NK-92 (cell line): Measurements from ENCODE around the gene GZF1.
"Not testable (repeated sequence)": the region's sequence is repeated elsewhere in the genome, so short reads cannot be mapped to it uniquely, and the experiment has no call there.

Experiments
- DNase-seq: peaks from one replicate; lab custom pipeline; 2025; ENCODE audit not compliant: unreplicated experiment; lab: John Stamatoyannopoulos, UW

Gene GZF1

DNA sequence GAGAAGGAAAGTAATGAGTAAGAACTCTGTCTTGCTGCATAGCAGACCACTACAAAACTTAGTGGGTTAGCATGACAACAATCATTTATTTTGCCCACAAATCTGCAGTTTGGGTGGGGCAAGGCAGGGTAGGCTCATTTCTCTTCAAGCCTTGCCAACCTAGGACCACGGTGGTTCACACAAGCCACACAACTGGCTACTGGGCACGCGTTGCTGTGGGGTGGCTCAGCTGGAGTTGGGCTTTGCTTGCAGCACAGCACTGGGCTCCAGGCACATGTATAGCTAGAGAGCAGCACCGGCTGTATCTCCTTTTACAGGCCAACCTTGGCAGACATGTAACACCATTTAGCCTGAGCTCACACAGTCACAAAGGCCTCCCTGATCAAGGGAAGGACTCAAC, 16.0 kb upstream of the GZF1 start:
- no peak for DNase-seq

- DNase-seq: no peak
These were observed 14.2 kb upstream of the GZF1 start for GRCh38 chr20:23347791-23348190.

DNA sequence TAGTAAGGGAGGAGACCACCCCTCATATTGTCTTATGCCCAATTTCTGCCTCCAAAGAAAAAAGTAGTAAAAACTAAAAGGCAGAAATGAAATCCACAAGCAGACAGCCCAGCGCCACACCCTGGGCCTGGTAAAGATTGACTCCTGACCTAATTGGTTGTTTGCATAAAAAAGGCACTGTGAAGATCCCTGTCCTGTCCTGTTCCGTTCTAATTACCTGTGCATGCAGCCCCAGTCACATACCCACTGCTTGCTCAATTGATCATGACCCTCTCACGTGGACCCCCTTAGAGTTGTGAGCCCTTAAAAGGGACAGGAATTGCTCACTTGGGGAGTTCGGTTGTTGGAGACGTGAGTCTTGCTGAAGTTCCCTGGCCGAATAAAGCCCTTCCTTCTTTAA, 13.5 kb upstream of the GZF1 start:
- DNase-seq: not testable (repeated sequence)

DNA sequence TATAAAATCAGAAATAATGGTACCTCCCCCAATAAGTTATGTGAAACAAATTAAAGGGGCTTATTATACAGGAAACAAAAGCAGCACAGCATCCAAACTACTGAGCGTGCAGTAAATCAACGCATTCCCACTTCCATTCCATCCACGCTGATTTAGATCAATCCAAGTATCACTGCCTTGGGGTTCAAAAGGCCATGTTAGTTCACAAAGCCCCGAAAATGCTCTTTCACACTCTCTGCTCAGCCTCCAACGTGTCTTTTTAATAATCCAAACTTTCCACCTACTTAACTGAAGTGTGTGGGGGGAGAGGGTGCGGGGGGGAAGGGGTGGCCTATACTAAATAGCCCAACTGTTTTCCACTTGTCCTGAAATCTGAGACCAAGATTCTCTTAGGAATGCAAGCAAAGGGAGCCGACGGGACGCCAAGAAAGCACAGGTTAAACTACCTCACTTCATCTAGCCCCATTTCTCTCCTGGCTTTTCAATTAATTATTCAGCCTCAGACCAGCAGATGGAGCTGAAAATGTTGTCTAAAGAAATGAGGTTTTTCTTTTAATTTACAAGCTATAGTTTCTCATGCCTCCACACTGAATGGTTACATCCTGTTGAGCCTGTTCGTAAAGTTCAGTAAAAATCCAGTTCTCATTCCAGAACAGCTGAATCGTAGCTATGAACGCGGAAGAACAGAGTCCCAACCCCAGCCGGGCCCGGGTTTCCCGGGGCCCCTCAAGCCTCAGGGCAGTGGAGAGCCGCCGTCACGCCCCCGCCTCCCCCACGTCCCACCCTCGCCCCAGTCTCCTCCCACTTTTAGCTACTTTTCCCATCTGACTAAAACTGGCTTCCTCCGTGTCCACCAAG, 12.4 kb upstream of the GZF1 start:
- no peak for DNase-seq

- peak; percentile 61 for DNase-seq
These were observed 11.6 kb upstream of the GZF1 start, which contains the start of gene NXT1 for GRCh38 chr20:23350196-23350903. NXT1 (plus strand) TSS chr20:23350791; CDS start chr20:23354042, 3,251 bp downstream.

- no peak for DNase-seq
These were observed 10.8 kb upstream of the GZF1 start for GRCh38 chr20:23350904-23351838.

GRCh38 chr20:23356203-23356602, 5.8 kb upstream of the GZF1 start:
- DNase-seq: no peak

- DNase-seq: peak; percentile 97
These were observed 4.0 kb upstream of the GZF1 start for GRCh38 chr20:23357767-23358562.

DNA sequence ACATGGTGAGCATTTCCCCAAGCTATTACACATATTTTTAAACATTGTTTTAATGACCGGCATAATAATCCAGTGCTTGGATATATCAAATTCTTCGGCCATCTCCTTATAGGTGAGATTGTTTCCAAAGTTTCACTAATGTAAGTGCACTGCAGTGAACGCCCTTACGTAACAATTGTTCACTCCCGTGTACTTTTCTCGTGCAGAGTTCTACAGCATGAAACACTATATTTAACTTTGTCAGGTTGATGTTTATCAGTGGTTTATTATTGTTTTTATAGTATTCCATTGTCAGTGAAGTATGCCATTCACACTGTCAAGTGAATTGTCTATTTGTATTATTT, 3.4 kb upstream of the GZF1 start:
- no peak for DNase-seq

- DNase-seq: no peak
These were observed 2.9 kb upstream of the GZF1 start for GRCh38 chr20:23358923-23359593.

DNA sequence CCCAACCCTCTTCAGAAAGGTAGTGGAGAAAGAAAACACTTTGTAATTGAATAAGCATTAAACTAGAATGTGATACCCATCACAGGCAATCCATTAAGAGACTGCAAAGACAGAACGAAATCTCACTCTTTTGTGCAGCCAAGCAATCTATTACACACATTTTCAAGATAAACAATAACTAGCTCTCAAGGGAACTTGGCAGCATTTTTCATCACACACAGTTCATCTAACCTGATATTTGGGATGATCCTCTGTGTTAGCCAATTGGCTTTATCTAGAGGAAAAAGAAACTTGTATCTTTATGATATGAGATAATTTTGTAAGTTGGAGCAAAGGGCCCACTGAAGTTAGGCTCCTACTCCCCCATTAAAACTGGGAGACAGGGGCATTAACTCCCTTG, 1.5 kb upstream of the GZF1 start:
- DNase-seq: no peak

DNA sequence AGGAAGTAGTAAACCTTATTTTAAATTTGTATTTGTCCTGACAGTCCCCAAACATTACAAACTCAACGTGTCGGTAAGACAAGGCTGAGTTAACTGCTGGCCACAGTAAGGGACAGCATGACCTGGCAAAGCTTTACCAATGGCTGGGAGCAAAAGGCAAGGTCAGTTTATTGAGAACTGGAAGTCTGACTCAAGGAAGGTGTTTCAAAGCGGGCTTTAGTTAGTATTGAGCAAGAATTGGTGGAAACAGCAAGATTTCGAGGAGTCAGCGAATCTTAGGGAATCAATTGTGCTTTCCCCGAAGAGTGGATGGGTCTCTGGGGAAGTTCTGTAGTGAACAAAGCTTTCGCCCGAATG, 885 bp upstream of the GZF1 start:
- DNase-seq: no peak

GRCh38 chr20:23362392-23363256, 642 bp downstream of the GZF1 start:
- no peak for DNase-seq

DNA sequence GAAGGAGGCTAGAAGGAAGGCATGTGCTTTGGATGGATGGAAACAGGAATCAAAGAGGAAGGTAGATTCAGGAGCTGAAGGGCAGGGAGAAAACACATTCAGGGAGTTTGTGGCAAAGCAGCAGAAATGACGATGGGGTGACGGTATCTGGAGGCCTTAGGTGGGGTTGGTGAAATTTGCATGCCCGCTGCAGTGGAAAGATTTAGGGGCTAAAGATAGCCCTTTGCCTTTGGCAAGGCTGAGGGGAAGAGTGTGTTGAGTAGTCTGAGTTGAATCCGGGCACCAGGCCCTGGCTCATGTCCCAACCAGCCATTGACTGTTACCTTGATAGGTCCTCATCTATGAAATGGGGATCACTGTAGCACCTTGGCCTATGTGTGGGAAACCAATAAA, 1.3 kb downstream of the GZF1 start:
- no peak for DNase-seq

GRCh38 chr20:23365390-23366165, 3.6 kb downstream of the GZF1 start:
- no peak for DNase-seq

DNA sequence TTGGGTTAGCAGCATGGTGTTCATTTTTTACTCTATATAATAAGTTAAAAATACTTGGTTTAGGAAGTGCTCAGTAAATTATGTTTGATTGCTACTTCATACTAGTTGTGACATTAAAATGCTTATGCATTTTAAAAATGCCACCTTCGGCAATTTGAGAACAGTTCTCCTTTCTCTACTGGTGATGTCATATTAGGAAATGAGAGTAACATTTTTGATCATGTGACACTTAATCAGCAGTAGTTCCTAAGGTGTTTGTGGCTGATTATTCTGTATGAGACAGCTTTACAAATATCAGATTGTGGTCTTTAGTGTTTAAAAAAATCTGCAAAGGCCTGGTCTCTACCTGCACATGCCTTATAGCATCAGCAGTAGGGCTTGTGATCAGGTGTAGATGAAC, 4.4 kb downstream of the GZF1 start:
- no peak for DNase-seq

GRCh38 chr20:23367770-23368169, 5.8 kb downstream of the GZF1 start:
- no peak for DNase-seq

DNA sequence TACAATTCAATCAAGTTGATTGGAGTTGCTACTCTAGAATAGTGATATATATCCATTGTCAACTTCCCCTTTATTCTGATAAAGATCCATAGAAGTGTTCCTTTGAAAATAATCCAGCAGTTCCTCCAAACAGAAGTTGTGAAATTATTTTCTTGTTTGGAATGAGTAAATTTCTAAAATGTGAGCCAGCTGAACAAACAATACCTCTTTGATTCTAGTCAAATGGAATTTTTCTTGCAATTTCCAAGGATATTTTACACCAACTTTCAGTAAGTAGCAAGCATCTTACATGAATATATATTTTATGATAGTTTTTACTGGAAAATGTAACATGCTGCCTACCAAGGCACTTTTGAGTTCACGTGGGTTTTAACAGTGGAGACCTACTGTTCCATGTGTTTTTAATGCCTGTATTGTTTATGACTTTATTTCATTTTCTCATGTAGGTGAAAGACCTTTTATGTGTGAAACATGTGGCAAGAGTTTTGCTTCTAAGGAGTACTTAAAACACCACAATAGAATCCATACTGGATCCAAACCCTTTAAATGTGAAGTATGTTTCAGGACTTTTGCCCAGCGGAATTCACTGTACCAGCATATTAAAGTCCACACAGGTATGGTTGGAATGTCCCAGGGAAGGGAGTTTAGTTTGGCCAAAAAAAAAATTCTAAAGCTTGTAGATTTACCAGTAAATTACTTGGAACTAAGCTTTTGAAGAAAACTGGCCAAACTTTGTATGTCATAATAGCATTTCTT, 6.5 kb downstream of the GZF1 start:
- DNase-seq: no peak
